ENCODE data around the gene HDLBP.

- TF ChIP-seq CTCF (IDR thresholded peaks at IDR 0.05; ENCODE audit: insufficient read depth, low read depth, low read length) (no peak), EZH2 (IDR thresholded peaks at IDR 0.05; ENCODE audit: insufficient read depth, low read length) (no peak)
Measured at GRCh38 chr2:241324775-241325174, 9.3 kb upstream of the HDLBP start.

Measured in astrocyte (in vitro differentiated cells and primary cell).